ENCODE results near the gene FKBP3. TPM values are rescaled to one million over a fixed set of nuclear protein-coding genes. Genes with fewer than 3 reads are reported as not detected.

Gene FKBP3
- total RNA-seq, result 38.4 and 42.5 TPM in 2 replicates

DNA sequence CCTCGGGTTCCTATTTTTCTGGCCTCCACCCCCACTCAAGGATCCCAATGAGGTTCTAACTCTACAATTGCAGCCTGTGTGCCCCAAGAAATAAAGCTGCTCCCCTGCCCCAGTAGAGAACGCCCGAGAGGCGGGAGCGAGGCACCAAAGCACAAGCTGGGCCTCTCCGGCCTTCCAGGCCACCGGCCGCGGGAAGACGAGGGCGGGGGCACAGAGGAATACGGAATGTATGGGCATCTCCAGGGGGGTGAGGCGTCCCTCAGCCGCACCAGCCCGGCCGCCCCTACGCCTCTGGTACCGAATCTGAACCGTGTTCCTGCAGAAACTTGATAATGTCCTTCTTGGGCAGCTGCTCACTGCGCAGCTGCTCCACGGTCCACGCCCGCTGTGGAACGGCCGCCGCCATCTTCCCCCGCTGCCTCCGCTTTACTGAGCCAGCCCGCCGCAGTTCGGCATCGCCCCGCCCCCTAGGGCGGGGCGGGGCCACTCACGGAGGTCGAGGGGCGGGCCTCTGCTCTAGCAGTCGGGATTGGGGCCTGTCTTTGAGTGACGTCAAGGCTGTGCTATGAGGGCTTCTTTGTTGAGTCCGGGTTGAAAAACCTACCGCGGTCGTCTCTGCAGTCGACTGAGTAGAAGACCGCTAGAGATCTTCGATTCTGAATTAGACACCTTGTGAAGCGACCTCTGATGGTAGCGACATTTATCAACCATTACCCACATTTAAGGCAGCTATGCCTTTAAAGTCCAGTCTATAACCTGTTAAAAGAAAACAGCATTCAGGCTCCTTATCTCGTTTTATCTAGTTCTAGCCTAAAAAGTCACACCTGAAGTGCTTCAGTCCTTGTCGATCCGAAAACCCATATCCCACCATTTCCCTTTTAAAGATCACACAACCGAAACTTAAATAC, at the start of gene FKBP3:
FKBP3 (minus strand) TSS at position 431 of the 908 bp plus-strand sequence; CDS start at position 406, 25 bp downstream.

DNA sequence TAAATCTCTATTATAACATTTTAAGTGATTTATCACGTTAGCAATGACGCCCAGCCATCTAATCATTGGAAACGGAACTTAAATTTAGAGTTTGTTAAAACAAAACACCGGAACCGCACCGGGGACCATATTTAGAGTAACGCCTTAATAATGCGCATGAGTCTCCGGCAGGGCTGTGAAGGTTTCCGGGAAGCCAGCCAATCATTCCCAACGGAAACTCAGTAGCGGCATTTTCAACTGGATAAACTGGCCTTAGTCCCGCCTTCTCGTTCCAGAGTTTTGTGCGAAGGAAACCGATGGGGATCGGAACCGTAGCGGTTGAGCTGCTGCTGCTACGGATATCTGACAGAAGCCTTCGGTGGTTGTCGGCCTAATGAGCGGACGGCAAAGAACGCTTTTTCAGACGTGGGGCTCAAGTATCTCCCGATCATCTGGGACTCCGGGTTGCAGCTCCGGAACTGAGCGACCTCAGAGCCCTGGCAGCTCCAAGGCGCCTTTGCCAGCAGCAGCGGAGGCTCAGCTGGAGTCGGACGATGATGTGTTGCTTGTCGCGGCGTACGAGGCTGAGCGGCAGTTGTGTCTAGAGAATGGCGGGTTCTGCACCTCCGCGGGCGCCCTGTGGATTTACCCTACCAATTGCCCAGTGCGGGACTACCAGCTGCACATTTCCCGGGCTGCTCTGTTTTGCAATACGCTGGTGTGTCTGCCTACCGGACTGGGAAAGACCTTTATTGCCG, 1.5 kb upstream of the FKBP3 start, which contains the start of gene FANCM:
FANCM (plus strand) TSS at position 272 of the 737 bp plus-strand sequence; CDS start at position 374, 102 bp downstream.

DNA sequence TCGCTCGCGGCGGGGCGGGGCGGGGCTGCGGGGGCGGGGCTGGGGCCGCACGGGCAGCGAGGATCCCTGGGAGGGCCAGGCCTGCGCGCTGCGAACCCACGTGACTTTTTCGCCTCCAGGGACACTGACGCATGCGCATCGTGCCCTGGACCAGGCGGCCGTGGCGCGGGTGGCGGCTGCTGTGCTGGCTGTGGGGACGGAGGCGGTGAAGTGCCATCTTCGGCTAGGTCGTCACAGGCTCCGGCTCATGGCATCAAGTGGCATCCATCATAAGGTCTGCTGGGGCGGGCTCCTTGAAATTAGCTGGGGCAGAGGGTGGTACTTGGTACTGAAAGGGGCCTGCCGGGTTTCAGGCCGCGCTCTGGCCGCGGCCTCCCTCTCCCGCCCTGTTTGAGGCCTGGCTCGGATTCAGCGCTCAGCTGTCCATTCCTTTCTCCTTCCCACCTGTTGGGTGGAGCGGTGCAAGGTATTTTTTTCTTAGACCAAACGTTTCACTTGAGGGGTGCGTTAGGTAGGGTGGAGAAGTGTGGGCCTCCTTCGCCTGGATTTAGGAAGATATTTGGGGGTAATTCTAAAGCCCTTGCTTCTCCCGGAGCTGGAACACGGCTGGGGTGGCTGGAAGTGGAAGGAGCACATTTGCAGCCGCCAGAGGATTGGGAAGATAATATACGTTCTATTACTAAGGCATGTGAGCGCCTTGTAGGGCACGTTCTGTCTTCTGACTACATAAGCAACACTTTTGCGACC, 50.1 kb downstream of the FKBP3 start, which contains the start of gene PRPF39:
PRPF39 (plus strand) TSS at position 141 of the 747 bp plus-strand sequence. CDS start 11,124 bp downstream, outside the sequence.

Other genes with a start within 250 kb of the FKBP3 start
- 4.2 and 5.0 TPM in 2 replicates for gene KLHL28, start 172.5 kb downstream of the FKBP3 start, total RNA-seq
- 9.8 and 11.2 TPM in 2 replicates for gene TOGARAM1, start 172.3 kb downstream of the FKBP3 start, total RNA-seq
- 14.4 and 24.8 TPM in 2 replicates for gene PRPF39, start 50.4 kb downstream of the FKBP3 start, total RNA-seq
- 2.5 and 5.9 TPM in 2 replicates for gene FANCM, start 1.4 kb upstream of the FKBP3 start, total RNA-seq
- 8.2 and 13.9 TPM in 2 replicates for gene MIS18BP1, start 118.7 kb upstream of the FKBP3 start, total RNA-seq

Data from pericardium fibroblast (primary cell).